ENCODE results near the gene AP1G2. TPM values are rescaled to one million over a fixed set of nuclear protein-coding genes. Genes with fewer than 3 reads are reported as not detected.

AP1G2 gene
- total RNA-seq, 1 donor from 2014 or later = 373 TPM

GRCh38 chr14:23520899-23521533 lies 46.6 kb downstream of the AP1G2 start:
- TF ChIP-seq CTCF (IDR thresholded peaks at IDR 0.05) = no peak
- CTCF ChIA-PET = no interaction called here
- DNase-seq (no peak), ATAC-seq (ENCODE audit: low read depth) (no peak)
- Mint-ChIP-seq H3K27me3 (no peaks in the 10 kb centered on the region), H3K27ac (no peak overlapping the region), H3K9me3 (no peaks in the 10 kb centered on the region), H3K4me1 (no peaks in the 10 kb centered on the region), H3K4me3 (no peak overlapping the region), H3K36me3 (ENCODE audit: low read depth) (peaks cover 2% of the 10 kb centered on the region)
- POLR2A ChIA-PET = no interaction called here
- intact Hi-C loops (cut with micrococcal nuclease) = no loop called here

GRCh38 chr14:23518709-23519108 lies 48.9 kb downstream of the AP1G2 start:
- peaks cover 2% of the 10 kb centered on the region for H3K36me3 Mint-ChIP-seq (ENCODE audit: low read depth)
- no peaks in the 10 kb centered on the region for H3K4me1 Mint-ChIP-seq
- ATAC-seq (ENCODE audit: low read depth) = no peak
- no peak overlapping the region for H3K4me3 Mint-ChIP-seq
- H3K27me3 Mint-ChIP-seq = no peaks in the 10 kb centered on the region
- no peak overlapping the region for H3K27ac Mint-ChIP-seq
- no peak for DNase-seq
- intact Hi-C loops (cut with micrococcal nuclease) = no loop called here
- H3K9me3 Mint-ChIP-seq = no peaks in the 10 kb centered on the region
- ChIA-PET CTCF (no interaction called here), POLR2A (no interaction called here)
- no peak for TF ChIP-seq CTCF (IDR thresholded peaks at IDR 0.05)

GRCh38 chr14:23517650-23518326 lies 49.8 kb downstream of the AP1G2 start:
- CTCF ChIA-PET = no interaction called here
- H3K4me3 Mint-ChIP-seq = no peak overlapping the region
- POLR2A ChIA-PET = no interaction called here
- H3K27ac Mint-ChIP-seq = no peak overlapping the region
- ATAC-seq (ENCODE audit: low read depth) (no peak), DNase-seq (no peak)
- no peaks in the 10 kb centered on the region for H3K9me3 Mint-ChIP-seq
- intact Hi-C loops (cut with micrococcal nuclease) = no loop called here
- no peaks in the 10 kb centered on the region for H3K4me1 Mint-ChIP-seq
- H3K27me3 Mint-ChIP-seq = no peaks in the 10 kb centered on the region
- H3K36me3 Mint-ChIP-seq (ENCODE audit: low read depth) = peaks cover 2% of the 10 kb centered on the region
- TF ChIP-seq CTCF (IDR thresholded peaks at IDR 0.05) = no peak

GRCh38 chr14:23514644-23514957 lies 53.0 kb downstream of the AP1G2 start:
- H3K4me3 Mint-ChIP-seq = no peak overlapping the region
- no peak for DNase-seq
- no peak for TF ChIP-seq CTCF (IDR thresholded peaks at IDR 0.05)
- ChIA-PET POLR2A (no interaction called here), CTCF (no interaction called here)
- H3K27me3 Mint-ChIP-seq = no peaks in the 10 kb centered on the region
- peaks cover 2% of the 10 kb centered on the region for H3K36me3 Mint-ChIP-seq (ENCODE audit: low read depth)
- intact Hi-C loops (cut with micrococcal nuclease) = no loop called here
- no peak overlapping the region for H3K27ac Mint-ChIP-seq
- no peaks in the 10 kb centered on the region for H3K9me3 Mint-ChIP-seq
- no peak for ATAC-seq (ENCODE audit: low read depth)
- peaks cover 2% of the 10 kb centered on the region for H3K4me1 Mint-ChIP-seq

GRCh38 chr14:23513818-23514643 lies 53.6 kb downstream of the AP1G2 start:
- Mint-ChIP-seq H3K4me3 (no peak overlapping the region), H3K27me3 (no peaks in the 10 kb centered on the region), H3K27ac (no peak overlapping the region), H3K36me3 (ENCODE audit: low read depth) (peaks cover 6% of the 10 kb centered on the region), H3K9me3 (no peaks in the 10 kb centered on the region), H3K4me1 (peaks cover 2% of the 10 kb centered on the region)
- no peak for DNase-seq
- TF ChIP-seq CTCF (IDR thresholded peaks at IDR 0.05) = no peak
- ChIA-PET POLR2A (no interaction called here), CTCF (no interaction called here)
- intact Hi-C loops (cut with micrococcal nuclease) = no loop called here
- no peak for ATAC-seq (ENCODE audit: low read depth)
